Measurements from ENCODE around the gene ZBTB20.

The ZBTB20 gene

GRCh38 chr3:114903213-114903612 lies 243.9 kb downstream of the ZBTB20 start:
- no peak for DNase-seq

GRCh38 chr3:114902691-114903101 lies 244.4 kb downstream of the ZBTB20 start:
- DNase-seq: peak in 1 of 3 experiments; percentile 43

- no peak for DNase-seq
These were observed 246.2 kb downstream of the ZBTB20 start for GRCh38 chr3:114900908-114901307.

- peak; percentile 81 to 97 (median 91) for DNase-seq
These were observed 247.7 kb downstream of the ZBTB20 start for GRCh38 chr3:114899186-114899931.

GRCh38 chr3:114896978-114897377 lies 250.1 kb downstream of the ZBTB20 start:
- DNase-seq: no peak

DNA sequence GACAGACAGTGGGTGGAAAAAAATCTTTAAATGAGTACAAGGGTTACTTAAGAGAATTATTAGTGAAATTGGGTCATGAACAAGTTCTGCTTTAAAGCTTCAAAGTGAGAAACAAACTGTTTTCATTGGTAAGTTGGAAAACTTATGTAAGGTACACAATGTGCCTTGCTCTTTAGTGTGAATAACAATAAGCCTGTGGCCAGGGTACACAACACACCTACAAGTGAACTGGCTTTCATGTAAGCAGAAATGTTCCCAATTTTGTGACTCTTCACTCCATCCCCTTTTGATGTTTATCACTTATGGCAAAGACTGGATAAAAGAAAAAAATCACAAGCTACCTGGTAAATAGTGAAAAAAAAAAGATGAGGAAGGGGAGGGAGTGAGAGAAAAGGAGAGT lies 253.7 kb downstream of the ZBTB20 start:
- DNase-seq: no peak

GRCh38 chr3:114892880-114893279 lies 254.2 kb downstream of the ZBTB20 start:
- peak in 1 of 3 experiments; percentile 22 for DNase-seq

- DNase-seq: peak; percentile 20 to 60 (median 55)
These were observed 254.8 kb downstream of the ZBTB20 start for GRCh38 chr3:114892131-114892879.

GRCh38 chr3:114887806-114888205 lies 259.3 kb downstream of the ZBTB20 start:
- no peak for DNase-seq

DNA sequence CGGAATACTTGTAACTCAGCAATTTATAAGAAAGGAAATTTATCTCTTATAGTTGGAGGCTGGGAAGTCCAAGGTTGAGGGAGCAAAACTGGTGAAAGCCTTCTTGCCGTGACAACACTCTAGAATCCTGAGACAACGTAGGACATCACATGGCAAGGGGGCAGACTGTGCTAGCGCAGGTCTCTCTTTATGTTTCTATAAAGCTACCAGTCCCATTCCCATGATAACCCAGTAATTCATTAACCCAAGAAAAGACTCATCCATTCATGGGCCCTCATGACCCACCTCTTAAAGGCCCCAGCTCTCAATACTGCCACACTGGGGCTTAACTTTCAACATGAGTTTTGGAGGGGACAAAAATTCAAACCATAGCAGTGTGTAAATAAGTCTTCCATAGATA lies 260.2 kb downstream of the ZBTB20 start:
- DNase-seq: no peak

DNA sequence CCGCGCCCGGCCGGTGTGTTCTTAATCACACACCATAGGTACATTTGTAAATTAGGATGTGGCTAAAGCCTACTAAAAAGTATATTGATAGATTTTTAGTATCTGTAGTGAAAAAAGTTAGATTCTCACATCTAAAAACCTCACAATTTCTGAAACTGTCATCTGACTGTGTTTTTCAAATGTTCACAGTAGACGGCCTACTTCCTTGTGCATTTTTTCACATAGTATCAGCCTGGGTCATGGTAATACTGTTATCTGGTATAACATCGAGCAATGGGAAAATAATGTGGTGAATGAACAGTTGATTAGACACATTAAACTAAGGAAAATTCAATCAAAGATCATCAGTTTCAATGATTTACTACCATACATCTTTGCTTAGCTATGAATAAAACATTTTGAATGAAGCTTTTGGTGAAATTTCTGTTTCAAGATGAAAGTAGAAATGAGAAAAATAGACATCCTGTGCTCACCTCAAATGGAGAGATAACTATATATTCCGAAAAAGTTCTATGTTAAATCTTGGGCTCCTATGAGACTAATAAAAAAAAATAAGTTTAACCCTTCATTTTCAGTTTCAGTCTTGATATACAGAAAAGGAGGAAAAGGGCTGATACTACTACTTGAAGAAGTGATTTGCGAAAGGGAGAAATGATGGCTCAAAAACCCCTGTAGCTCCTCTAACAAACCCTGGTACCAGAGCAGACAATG lies 262.7 kb downstream of the ZBTB20 start:
- DNase-seq: no peak

- peak; percentile 53 to 94 (median 75) for DNase-seq
These were observed 267.0 kb downstream of the ZBTB20 start for GRCh38 chr3:114880078-114880477.

DNA sequence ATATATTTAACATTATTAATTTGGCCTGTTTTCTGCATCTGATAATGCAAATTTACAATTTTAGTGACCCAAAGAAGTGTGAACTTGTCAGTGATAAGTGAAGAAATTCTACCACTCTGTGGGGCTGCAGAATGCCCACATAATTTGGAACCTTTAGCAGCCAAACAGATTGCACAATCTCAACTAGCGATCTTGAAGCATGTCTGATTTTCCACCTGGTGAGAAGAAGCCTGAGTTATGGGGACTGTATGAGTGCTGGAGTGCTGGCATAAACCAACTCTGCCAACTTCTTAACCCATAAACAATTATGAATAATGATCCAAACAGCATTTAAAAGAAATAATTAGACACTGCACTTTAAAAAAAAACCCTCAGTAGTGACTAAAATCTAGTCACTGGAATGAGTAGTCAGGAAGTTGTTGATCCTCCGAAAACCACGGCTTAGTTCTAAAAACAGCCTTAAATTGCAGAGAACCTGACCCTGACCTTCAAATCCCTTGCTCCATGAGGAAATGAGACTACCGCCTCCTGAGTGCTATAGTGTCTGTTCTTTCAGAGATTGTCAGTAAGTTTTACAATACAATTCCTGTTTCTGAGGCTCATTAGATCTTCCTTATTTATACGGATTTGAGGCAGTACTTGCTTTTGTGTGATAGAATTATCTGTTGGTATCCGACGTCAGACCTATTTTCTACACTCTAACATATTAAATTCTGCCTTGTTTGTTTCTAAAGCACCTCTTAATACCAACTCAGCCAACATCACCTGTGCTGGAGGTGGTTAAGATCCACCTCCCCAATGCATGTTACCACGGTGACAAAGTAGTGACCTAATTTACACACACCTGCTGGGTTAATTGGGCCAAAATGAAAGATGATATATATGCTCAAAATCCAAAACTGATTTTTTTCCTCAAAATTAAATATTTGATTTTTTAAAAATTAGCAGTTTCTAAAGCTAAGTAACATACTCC lies 267.7 kb downstream of the ZBTB20 start:
- peak; percentile 53 to 94 (median 75) for DNase-seq

GRCh38 chr3:114878114-114878839 lies 268.8 kb downstream of the ZBTB20 start:
- DNase-seq: peak in 2 of 3 experiments; percentile 50 to 64

- no peak for DNase-seq
These were observed 269.5 kb downstream of the ZBTB20 start for GRCh38 chr3:114877378-114878113.

DNA sequence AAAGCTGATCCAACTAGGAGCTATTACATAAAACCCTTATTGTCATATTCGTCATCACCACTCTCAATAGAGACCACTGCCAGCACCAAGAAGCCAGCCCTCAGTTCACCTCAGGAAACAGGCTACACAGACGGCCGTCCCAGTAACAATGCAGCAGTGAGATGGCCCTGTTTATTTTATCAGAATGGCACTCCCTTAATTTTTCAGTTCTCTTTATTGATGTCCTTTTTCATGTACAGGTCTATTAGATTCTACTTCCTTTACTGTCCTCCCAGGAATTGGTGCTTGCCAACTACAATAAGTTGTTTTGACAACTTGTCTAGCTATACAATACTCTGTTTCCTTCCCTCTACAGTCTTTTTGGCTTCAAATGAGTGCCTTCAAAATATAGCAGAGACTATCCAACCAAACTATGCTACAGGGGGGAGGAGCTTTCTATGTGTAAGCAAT lies 272.5 kb downstream of the ZBTB20 start:
- no peak for DNase-seq

DNA sequence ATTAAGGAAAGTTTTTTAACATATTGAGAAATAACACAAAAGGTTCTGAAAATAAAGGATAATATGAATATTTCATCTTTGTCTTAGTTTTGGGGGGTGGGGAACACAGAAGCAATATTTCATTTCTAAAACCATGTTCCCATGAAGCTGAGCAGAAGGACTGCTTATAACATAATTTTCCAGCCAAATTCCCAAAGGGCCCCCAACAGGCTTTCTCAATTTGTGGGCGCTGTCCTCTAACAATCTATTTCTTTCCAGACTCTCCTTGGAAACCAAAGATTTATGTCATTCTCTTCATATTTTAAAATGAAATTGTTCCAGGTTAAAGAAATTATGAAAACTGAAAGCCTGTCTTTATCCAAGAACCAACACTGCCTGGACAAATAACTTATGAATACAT lies 273.5 kb downstream of the ZBTB20 start:
- DNase-seq: no peak

DNA sequence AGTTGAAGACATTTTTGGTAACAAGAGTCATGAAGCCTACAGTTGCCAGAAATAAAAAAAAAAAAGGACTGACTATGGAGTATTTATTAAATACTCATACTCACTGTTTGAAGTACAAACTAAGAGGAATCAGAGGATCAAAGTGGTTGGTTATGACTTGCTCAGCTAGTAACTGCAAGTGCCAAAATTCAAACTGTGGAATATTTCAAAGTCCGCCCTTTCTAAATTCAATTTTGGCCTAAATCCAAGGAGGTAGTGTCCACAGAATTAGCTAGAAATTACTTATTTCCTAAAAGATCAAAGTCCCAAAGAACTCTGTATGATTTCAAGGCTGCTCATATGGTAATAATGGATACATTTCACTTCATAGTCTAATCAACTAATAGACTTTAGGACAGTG lies 274.5 kb downstream of the ZBTB20 start:
- DNase-seq: no peak

GRCh38 chr3:114872050-114872449 lies 275.0 kb downstream of the ZBTB20 start:
- DNase-seq: no peak

- no peak for DNase-seq
These were observed 279.1 kb downstream of the ZBTB20 start for GRCh38 chr3:114867835-114868503.
